ENCODE measurements around the gene ZKSCAN7. TPM values are rescaled to one million over a fixed set of nuclear protein-coding genes. Genes with fewer than 3 reads are reported as not detected.

The ZKSCAN7 gene
- total RNA-seq, result 1 to 10 TPM; 2.2 to 3.9 (median 2.8) TPM

DNA sequence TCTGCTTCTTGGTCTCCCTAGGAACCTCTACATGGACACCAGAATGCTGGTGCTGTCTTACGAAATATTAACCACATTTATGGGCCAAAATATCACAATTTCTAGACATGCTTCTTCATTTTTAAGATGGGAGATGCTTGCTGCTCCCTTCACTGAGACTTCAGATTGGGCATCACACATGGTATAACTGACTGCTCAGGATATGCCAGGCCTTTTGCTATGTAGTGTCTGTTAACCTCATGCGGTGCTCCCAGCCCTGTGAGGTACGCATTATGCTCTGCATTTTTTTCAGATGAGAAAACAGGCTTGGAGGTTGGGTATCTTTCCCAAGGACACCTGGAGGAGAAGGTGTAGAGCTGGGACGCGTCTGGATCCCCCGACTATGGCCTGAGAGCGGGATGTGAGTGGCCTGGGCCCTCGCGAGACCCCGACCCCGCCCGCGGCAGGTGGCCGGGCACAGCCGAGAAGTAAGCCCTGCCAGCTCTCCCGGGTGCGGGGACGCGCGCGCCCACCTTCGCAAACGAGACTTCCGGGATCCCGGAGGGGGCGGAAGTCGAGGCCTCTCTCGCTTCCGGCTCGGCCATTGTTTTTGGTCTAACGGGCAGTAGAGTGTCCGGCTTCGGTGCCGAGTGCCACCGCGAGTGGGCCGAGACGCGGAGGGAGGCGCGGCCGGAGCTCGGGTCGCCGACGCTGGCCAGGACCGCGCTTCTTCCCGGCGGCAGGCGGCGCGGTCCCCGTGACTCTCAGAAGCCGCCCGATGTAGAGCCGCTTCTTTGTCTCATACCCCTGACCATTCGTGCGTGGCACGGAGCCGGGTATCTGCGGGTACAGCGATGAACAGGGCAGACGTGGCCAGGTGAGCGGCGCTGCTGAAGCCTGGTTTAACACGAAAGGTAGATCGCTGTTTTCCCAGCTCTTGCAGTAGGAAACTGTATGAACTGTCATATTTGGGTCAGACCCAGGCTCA lies at the start of gene ZKSCAN7:
ZKSCAN7 (plus strand) TSS at position 568 of the 967 bp plus-strand sequence. CDS start 1,855 bp downstream, outside the sequence.
- Histone ChIP-seq H3K27me3 (peaks cover 26% of the 10 kb centered on the region), H3K9me3 (no peaks in the 10 kb centered on the region), H3K4me1 (peaks cover 17% of the 10 kb centered on the region), H3K27ac (peak within 1 kb of the TSS; percentile 43), H3K4me3 (peak within 1 kb of the TSS; percentile 81), H3K36me3 (no peaks in the 10 kb centered on the region)
- peak; percentile 64 to 83 for DNase-seq (ENCODE audit: low spot score in 2 of 2)
- no peak for TF ChIP-seq EP300 (IDR thresholded peaks at IDR 0.05)
- TF ChIP-seq, protein P1, sequence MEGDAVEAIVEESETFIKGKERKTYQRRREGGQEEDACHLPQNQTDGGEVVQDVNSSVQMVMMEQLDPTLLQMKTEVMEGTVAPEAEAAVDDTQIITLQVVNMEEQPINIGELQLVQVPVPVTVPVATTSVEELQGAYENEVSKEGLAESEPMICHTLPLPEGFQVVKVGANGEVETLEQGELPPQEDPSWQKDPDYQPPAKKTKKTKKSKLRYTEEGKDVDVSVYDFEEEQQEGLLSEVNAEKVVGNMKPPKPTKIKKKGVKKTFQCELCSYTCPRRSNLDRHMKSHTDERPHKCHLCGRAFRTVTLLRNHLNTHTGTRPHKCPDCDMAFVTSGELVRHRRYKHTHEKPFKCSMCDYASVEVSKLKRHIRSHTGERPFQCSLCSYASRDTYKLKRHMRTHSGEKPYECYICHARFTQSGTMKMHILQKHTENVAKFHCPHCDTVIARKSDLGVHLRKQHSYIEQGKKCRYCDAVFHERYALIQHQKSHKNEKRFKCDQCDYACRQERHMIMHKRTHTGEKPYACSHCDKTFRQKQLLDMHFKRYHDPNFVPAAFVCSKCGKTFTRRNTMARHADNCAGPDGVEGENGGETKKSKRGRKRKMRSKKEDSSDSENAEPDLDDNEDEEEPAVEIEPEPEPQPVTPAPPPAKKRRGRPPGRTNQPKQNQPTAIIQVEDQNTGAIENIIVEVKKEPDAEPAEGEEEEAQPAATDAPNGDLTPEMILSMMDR (IDR thresholded peaks at IDR 0.05), result peak in 1 of 2 donors; percentile 18
- 16% methylated on average over 22 of the region's 68 CpGs for WGBS

DNA sequence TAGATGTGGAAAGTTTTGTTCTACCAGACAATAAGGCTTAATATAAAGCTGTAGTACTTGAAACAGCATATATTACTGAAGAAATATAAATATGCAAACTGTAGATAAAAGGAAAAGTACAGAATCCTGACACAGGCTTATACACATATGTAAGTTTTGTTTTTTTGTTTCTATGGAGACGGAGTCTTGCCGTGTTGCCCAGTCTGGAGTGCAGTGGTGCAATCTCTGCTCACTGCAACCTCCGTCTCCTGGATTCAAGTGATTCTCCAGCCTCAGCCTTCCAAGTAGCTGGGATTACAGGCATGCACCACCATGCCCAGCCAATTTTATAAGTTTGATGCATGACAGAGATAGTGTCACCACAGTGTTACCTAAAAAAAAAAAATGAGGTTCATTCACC lies 48.4 kb upstream of the ZKSCAN7 start:
- DNase-seq (ENCODE audit: low spot score in 2 of 2), result no peak
- TF ChIP-seq POLR2AphosphoS5 (IDR thresholded peaks at IDR 0.05) (no peak), POLR2A (IDR thresholded peaks at IDR 0.05) (no peak), EP300 (IDR thresholded peaks at IDR 0.05) (no peak)
- TF ChIP-seq, protein P1 (IDR thresholded peaks at IDR 0.05), result no peak
- 68% methylated on average over 3 of the region's 3 CpGs for WGBS
- no peak overlapping the region for H3K27ac ChIP-seq
- H3K36me3 ChIP-seq, result peaks cover 5% of the 10 kb centered on the region
- H3K9me3 ChIP-seq, result no peaks in the 10 kb centered on the region
- no peak overlapping the region for H3K4me3 ChIP-seq
- peaks cover 26% of the 10 kb centered on the region for H3K4me1 ChIP-seq
- no peaks in the 10 kb centered on the region for H3K27me3 ChIP-seq

DNA sequence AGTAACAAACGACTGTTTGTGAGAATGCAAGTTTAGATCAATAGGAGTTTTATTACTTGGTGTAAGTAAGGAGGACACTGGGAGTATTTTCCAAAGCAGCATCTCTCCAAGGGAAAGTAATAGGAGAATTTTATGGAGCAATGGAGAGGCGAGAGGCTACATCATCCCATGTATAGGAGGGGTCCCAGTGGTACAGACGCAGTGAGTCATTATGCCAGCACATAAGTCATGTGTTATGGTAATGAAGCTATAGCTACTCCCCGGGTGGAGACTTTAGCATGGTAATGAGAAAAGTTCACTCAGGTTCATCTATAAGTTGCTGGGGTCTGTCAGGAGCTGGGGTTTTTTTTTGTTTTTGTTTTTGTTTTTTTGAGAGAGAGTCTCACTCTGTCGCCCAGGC lies 48.0 kb upstream of the ZKSCAN7 start:
- Histone ChIP-seq H3K9me3 (no peaks in the 10 kb centered on the region), H3K4me3 (no peak overlapping the region), H3K27ac (no peak overlapping the region), H3K36me3 (peaks cover 1% of the 10 kb centered on the region), H3K27me3 (no peaks in the 10 kb centered on the region), H3K4me1 (peaks cover 26% of the 10 kb centered on the region)
- 68% methylated on average over 5 of the region's 5 CpGs for WGBS
- TF ChIP-seq POLR2AphosphoS5 (IDR thresholded peaks at IDR 0.05) (no peak), EP300 (IDR thresholded peaks at IDR 0.05) (no peak), POLR2A (IDR thresholded peaks at IDR 0.05) (no peak)
- TF ChIP-seq, protein P1 (IDR thresholded peaks at IDR 0.05), result no peak
- no peak for DNase-seq (ENCODE audit: low spot score in 2 of 2)

DNA sequence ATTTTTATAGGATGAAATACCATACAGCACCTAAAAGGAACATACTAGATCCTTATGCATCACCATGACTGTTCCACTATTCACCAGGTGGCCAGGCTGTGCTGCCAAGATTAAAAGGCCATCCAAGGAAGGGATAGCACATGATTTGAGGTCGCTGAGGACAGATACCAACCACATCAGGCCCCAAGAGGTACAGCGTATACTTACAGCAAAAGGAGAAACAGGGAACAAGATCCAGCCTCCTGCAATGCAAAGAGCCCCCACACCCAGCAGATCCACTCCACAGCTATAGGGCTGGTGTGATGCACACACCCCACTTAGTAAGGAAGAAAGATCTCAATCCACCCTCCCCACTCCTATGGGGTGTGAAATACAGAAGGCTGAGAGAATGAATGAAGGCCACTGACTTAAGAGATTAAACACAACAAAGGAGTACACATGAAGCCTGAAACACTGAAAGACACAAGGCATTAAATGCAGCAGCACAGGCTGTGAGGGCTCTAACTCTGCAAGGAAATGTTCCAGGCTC lies 45.5 kb upstream of the ZKSCAN7 start:
- DNase-seq (ENCODE audit: low spot score in 2 of 2), result no peak
- no peaks in the 10 kb centered on the region for H3K27me3 ChIP-seq

DNA sequence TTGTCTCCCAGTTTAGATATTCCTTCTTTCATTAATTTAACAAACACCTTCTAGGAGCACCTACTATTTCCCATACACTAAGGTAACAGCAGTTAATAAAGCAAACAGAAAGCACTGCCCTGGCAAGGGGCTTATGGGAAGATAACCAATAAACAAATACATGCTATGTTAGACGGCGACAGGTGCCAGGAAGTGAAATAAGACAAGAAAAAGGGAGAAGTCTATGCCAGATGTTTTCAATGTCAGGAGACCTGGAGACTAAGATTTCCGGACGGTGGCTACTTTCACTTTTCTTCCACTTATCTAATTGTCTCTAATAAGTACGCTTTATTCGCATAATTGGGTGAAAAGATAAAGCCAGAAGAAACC lies 45.0 kb upstream of the ZKSCAN7 start:
- peaks cover 26% of the 10 kb centered on the region for H3K4me1 ChIP-seq
- TF ChIP-seq POLR2AphosphoS5 (IDR thresholded peaks at IDR 0.05) (no peak), EP300 (IDR thresholded peaks at IDR 0.05) (no peak), POLR2A (IDR thresholded peaks at IDR 0.05) (no peak)
- TF ChIP-seq, protein P1 (IDR thresholded peaks at IDR 0.05), result no peak
- H3K9me3 ChIP-seq, result no peaks in the 10 kb centered on the region
- H3K27me3 ChIP-seq, result no peaks in the 10 kb centered on the region
- no peaks in the 10 kb centered on the region for H3K36me3 ChIP-seq
- DNase-seq (ENCODE audit: low spot score in 2 of 2), result no peak
- WGBS, result 0% methylated on average over 6 of the region's 6 CpGs
- peak overlapping the region; percentile 88 for H3K4me3 ChIP-seq
- peak overlapping the region; percentile 91 for H3K27ac ChIP-seq

More for the DNA sequence above, 45.5 kb upstream of the ZKSCAN7 start:
- TF ChIP-seq POLR2AphosphoS5 (IDR thresholded peaks at IDR 0.05) (no peak), POLR2A (IDR thresholded peaks at IDR 0.05) (no peak)
- H3K9me3 ChIP-seq, result no peaks in the 10 kb centered on the region
- peak overlapping the region; percentile 88 for H3K4me3 ChIP-seq
- no peaks in the 10 kb centered on the region for H3K36me3 ChIP-seq
- H3K27ac ChIP-seq, result no peak overlapping the region
- H3K4me1 ChIP-seq, result peaks cover 26% of the 10 kb centered on the region
- 68% methylated on average over 2 of the region's 2 CpGs for WGBS
